ENCODE results near the gene NUMBL.

Gene NUMBL

GRCh38 chr19:40716031-40716481 lies 25.6 kb upstream of the NUMBL start:
- no peak for DNase-seq

GRCh38 chr19:40714441-40715299 lies 24.2 kb upstream of the NUMBL start:
- DNase-seq: peak; percentile 96 to 97

DNA sequence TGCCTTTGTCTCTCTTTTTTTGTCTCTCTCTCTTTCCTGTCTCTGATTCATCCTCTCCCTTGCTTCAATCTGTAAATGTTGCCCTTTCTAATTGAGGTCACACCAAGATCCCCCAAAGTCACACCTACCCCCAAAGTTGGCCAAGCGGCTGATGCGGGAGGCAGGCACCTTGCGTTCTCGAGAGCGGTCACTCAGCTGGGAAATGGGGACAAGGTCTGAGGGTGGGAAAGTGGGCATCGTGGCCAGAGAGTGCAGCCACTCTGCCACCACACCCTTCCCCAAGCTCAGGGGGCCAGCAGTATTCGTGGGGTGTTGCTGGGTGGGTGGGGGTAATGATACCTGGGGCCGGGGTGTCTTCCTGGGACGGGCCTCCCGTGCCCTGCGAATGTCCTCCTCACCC lies 23.5 kb upstream of the NUMBL start:
- no peak for DNase-seq

DNA sequence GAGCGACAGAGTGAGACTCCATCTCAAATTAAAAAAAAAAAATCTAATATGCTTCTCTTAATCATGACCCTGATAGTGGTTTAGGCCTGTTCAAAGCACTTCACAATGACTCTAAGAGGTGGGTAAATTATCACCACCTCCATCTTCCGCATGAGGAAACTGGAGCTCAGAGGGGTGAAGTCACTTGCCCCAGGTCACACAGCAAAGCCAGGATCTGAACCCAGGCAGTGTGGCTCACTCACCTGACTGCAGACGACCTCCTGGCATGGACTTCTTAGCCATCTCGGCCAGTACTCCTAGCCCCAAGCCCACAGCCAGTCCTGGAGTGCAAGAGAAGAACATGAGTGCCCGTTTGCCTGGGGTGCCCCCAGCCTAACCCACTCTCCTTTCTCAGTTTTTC lies 19.4 kb upstream of the NUMBL start:
- no peak for DNase-seq

GRCh38 chr19:40707615-40708014 lies 17.2 kb upstream of the NUMBL start:
- no peak for DNase-seq

DNA sequence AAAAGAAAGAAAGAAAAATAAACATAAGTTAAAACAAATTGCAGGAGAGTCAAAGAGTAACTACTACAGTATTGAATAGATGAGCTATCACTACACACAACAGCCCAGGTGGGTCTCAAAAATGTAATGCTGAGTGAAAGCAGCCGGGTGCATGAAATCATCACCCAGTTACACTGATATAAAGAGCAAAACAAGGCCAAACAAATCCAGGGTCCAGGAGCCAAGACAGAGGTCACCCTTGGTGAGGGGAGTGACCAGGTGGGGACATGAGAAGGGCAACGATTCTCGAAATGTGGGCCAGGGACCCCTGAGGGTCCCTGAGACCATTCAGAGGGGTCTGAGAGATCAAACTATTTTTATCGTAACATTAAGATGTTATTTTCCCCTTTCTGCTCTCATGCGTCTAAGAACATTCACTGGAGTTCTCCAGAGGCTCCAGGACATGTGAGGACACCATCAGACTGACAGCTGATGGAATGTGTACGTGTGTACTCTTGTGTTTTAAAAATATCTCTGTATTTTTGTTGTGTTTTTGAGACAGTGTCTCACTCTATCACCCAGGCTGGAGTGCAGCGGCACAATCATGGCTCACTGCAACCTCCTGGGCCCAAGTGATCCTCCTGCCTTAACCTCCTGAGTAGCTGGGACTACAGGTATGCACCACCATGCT lies 15.6 kb upstream of the NUMBL start:
- DNase-seq: no peak

- no peak for DNase-seq
Measured at GRCh38 chr19:40705362-40705651, 14.9 kb upstream of the NUMBL start.

- DNase-seq: no peak
Measured at GRCh38 chr19:40704491-40705361, 14.3 kb upstream of the NUMBL start.

GRCh38 chr19:40703029-40703755 lies 12.7 kb upstream of the NUMBL start:
- DNase-seq: no peak

DNA sequence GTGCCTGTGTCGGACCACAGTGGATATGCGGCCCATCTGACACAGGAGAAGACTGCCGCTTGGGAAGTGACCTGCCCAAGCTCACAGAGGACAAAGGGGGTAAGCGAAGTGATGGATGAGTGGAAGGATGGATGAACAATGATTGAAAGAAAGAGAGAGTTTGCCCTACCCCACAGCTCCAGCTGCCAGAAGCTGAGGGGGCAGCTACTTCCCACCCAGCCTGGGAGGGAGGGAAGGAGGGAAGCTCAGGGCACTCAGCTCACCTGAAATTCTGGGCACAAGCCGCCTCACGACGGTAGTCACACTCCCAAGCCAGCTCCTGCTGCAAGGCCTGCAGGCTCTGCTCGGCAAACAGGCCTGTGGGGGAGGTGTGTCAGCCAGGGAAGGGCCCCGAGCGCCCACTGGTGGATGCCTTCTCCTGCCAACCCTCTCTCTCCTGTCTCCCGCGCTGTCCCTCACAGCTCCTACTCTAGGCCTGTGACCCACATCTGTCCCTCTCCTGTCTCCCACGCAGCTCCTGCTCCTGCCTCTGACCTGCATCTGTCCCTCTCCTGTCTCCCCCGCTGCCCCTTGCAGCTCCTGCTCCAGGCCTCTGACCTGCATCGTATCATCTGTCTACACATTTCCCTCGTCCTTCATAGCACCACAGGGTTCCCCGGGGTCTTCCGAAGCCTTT lies 12.0 kb upstream of the NUMBL start:
- no peak for DNase-seq

GRCh38 chr19:40701758-40702157 lies 11.3 kb upstream of the NUMBL start:
- no peak for DNase-seq

- DNase-seq: no peak
Measured at GRCh38 chr19:40700083-40700482, 9.6 kb upstream of the NUMBL start.

DNA sequence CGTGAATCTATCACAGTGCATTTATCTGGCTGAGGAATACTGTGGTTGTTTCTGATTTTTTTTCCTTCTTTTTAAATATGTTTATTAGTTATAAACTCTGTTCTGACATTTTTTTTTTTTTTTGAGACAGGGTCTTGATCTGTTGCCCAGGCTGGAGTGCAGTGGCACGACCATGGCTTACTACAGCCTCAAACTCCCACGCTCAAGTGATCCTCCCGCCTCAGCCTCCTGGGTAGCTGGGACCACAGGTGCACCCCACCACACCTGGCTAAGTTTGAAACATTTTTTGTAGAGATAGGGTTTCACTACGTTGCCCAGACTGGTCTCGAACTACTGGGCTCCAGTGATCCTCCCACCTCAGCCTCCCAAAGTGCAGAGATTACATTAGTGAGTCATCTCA lies 6.6 kb upstream of the NUMBL start:
- DNase-seq: no peak

GRCh38 chr19:40695881-40696280 lies 5.4 kb upstream of the NUMBL start:
- DNase-seq: no peak

GRCh38 chr19:40693896-40694295 lies 3.4 kb upstream of the NUMBL start:
- DNase-seq: no peak

DNA sequence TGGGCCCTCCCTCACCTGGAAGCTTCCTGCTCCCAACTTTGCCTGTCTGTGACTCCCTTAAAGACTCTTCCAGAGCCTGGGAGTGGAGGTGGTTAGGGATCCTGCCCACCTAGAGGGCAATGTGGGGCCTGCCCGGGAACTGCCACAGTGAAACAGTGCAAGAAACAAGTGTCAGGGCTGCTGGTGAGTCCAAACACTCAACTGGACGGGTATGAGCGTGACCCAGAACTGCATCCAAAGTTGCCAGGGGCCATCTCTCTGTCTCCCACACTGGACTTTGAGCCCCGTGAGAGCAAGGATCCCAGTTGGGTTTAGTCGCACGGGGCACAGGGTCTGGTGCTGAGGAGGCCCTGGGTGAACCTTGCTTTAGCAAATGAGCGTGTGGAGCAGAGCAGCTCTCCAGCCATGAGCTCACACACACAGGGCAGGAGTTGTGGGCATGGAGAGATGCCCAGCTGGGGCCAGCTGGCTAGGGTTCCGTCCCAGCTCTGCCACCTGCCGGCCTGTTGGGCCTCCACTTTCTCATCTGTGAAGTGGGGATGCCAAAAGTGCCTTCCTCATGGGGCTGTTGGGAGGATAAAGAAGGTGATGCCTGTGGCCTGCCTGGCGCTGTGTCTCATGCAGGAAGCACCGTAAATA lies 2.8 kb upstream of the NUMBL start:
- DNase-seq: no peak

GRCh38 chr19:40692212-40692551 lies 1.7 kb upstream of the NUMBL start:
- DNase-seq: no peak

DNA sequence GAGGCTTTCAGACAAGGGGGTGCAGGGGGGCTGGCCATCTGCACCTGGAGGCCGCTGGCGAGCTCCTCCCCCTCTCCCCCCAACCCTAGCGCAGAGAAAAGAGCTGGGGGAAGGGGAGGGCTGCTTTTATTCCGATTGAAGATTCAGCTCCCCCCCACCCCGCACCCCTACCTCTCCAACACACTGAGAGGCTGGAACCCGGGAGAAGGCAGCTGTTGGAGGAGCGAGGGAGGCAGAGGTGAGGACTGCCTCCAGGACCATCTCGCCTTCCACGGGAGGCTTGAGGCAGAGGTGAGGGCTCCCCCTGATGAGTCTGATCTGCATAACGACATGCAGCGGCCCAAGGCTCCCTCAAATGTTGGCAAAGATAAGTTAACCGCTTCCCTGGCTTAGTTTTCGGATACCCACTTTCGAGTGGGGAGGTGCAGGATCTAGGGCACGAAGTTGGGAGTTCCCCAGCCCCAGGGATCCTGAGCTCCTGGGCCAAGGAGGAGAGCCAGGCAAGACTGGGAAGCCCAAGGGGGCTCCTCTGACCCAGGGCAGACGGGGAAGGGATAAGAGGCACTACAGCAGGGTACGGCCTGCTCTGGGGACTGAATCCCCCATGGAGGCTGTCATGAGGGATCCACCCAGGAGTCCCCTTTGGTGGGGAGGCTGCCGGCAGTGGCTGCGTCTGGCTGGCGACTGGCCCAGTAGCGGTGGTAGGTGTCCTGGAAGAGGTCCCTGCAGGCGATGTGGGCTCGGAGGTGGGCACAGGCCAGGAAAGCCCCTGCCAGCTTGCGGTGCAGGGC lies 1.2 kb upstream of the NUMBL start:
- DNase-seq: no peak

GRCh38 chr19:40690693-40691420 lies 406 bp upstream of the NUMBL start:
- peak; percentile 89 to 91 for DNase-seq

- DNase-seq: no peak
Measured at GRCh38 chr19:40689339-40690049, 957 bp downstream of the NUMBL start.

Measured in NCI-H1930 (cell line).